Stomach (tissue), 9 donors: Measurements from ENCODE around the gene BCAS1. TPM values are rescaled to one million over a fixed set of nuclear protein-coding genes. Genes with fewer than 3 reads are reported as not detected.

Source experiments
- DNase-seq, 2 donors: peaks; one replicate each; pipeline versions ENCODE4 v3.0.0 to v3.0.0-alpha.2; 2013 to 2019
- H3K27ac ChIP-seq, 5 donors: fragments of 200-600 bp in 4 of 5; sonication (generic) in 4 of 5; one replicate each; pipeline ENCODE4 v1.5.1; 2013 to 2019; ENCODE audit warnings: mild to moderate bottlenecking in 1 of 5, moderate library complexity in 1 of 5
- H3K27me3 ChIP-seq, 3 donors: fragments of 200-600 bp; sonication (generic); one replicate each; pipeline ENCODE4 v1.5.1; 2017 to 2019; ENCODE audit warnings: mixed run types in 1 of 3
- H3K36me3 ChIP-seq, 4 donors: fragments of 200-600 bp; sonication (generic); 1 replicate in 3 of 4; 2 replicates in 1 of 4; pipeline ENCODE4 v1.5.1; 2016 to 2019
- H3K4me1 ChIP-seq, 4 donors: fragments of 200-600 bp; sonication (generic); one replicate each; pipeline ENCODE4 v1.5.1; 2016 to 2019
- H3K4me3 ChIP-seq, 4 donors: fragments of 200-600 bp; sonication (generic) in 3 of 4; one replicate each; pipeline ENCODE4 v1.5.1; 2016 to 2019; ENCODE audit warnings: mild to moderate bottlenecking in 1 of 4
- H3K9me3 ChIP-seq, 4 donors: fragments of 200-600 bp; sonication (generic); one replicate each; pipeline ENCODE4 v1.5.1; 2016 to 2019
- CTCF ChIP-seq, 7 experiments: fragments of 450-650 bp in 4 of 7; fragments of 200-600 bp in 3 of 7; sonication (generic) in 3 of 7; IDR thresholded peaks; one replicate each; pipeline ENCODE4 v1.5.1; 2016 to 2019; ENCODE audit warnings: antibody characterized with exemption in 7 of 7, control low read depth in 2 of 7, mild to moderate bottlenecking in 1 of 7
- EP300 ChIP-seq: sonication (generic); formaldehyde crosslinking; IDR thresholded peaks from one replicate; pipeline ENCODE4 v1.6.1; 2017; ENCODE audit warnings: antibody characterized with exemption
- POLR2A ChIP-seq, 4 donors: fragments of 450-650 bp; IDR thresholded peaks; one replicate each; pipeline ENCODE4 v1.6.1; 2016; ENCODE audit warnings: antibody characterized with exemption in 4 of 4, control low read depth in 2 of 4, mild to moderate bottlenecking in 1 of 4, moderate library complexity in 1 of 4
- POLR2AphosphoS5 ChIP-seq, 3 donors: sonication (generic); formaldehyde crosslinking; IDR thresholded peaks; one replicate each; pipeline ENCODE4 v1.6.1; 2016; ENCODE audit warnings: antibody characterized with exemption in 3 of 3
- whole genome bisulfite sequencing, 5 donors: extraction: QIAGEN DNeasy Blood & Tissue Kit in 3 of 5; methylation state at CpG; one replicate each; pipeline versions ENCODE4 v1.1.5 to v1.1.7; 2013 to 2018; 5-methylcytosine and 5-hydroxymethylcytosine counted together
- intact Hi-C: fragments of 100-400 bp; cut with DNase I; formaldehyde crosslinking; loops from one replicate; pipeline ENCODE4 v1.15.1; 2023; ENCODE audit warnings: low total_unique reads
- polyA plus RNA-seq, 3 donors: library from polyadenylated mRNA; stranded (reverse); fragments of 200-250 nt; gene quantifications; one replicate each; pipeline ENCODE4 v1.2.3, GENCODE V29; 2013
- total RNA-seq, 5 donors: library from RNA; depleted of rRNA; stranded (reverse); fragments of >200 nt; gene quantifications; one replicate each; pipeline versions ENCODE4 v1.1.0 to v1.2.3, GENCODE V29; 2014 to 2016
- donor health status: healthy with polysubstance abuse.
- donor health status: Bipolar disorder and iron deficiency.
- donor health status: healthy.

Gene BCAS1
- total and polyA plus RNA-seq, 8 donors = 6.3 to 145 (median 84.6) TPM

- no peak for DNase-seq
- intact Hi-C loops = no loop called here
- Histone ChIP-seq H3K4me1 (no peaks in the 10 kb centered on the region), H3K36me3 (peaks cover 0 to 15% (median 4%) of the 10 kb centered on the region in 4 donors), H3K9me3 (peaks cover 0 to 16% (median 0%) of the 10 kb centered on the region in 4 donors), H3K4me3 (no peak overlapping the region), H3K27ac (no peak overlapping the region), H3K27me3 (no peaks in the 10 kb centered on the region)
- TF ChIP-seq POLR2A (IDR thresholded peaks at IDR 0.05) = no peak
- no peak for TF ChIP-seq POLR2AphosphoS5 (IDR thresholded peaks at IDR 0.05)
- no peak for TF ChIP-seq EP300
- no peak for TF ChIP-seq CTCF (IDR thresholded peaks at IDR 0.05)
- 93 to 100% (median 95%) methylated on average over 1 of the region's 1 CpG for WGBS, 5 donors
Measured at GRCh38 chr20:54029643-54030042, 40.8 kb downstream of the BCAS1 start.

- Histone ChIP-seq H3K27me3 (no peaks in the 10 kb centered on the region), H3K4me3 (no peak overlapping the region), H3K9me3 (peaks cover 0 to 16% (median 0%) of the 10 kb centered on the region in 4 donors), H3K27ac (no peak overlapping the region), H3K4me1 (no peaks in the 10 kb centered on the region), H3K36me3 (peaks cover 0 to 15% (median 4%) of the 10 kb centered on the region in 4 donors)
- 59 to 80% (median 74%) methylated on average over 5 of the region's 5 CpGs for WGBS, 5 donors
- TF ChIP-seq CTCF (IDR thresholded peaks at IDR 0.05) (no peak), POLR2AphosphoS5 (IDR thresholded peaks at IDR 0.05) (no peak), POLR2A (IDR thresholded peaks at IDR 0.05) (no peak), EP300 (no peak)
- no peak for DNase-seq
- intact Hi-C loops = no loop called here
Measured at GRCh38 chr20:54029176-54029575, 41.2 kb downstream of the BCAS1 start.

GRCh38 chr20:54028276-54029011 is 42.0 kb downstream of the BCAS1 start:
- DNase-seq = no peak
- H3K4me3 ChIP-seq = no peak overlapping the region
- H3K27me3 ChIP-seq = no peaks in the 10 kb centered on the region
- H3K36me3 ChIP-seq = peaks cover 0 to 15% (median 4%) of the 10 kb centered on the region in 4 donors
- intact Hi-C loops = no loop called here
- H3K4me1 ChIP-seq = no peaks in the 10 kb centered on the region
- 77 to 89% (median 83%) methylated on average over 21 to 22 of the region's 22 CpGs for WGBS, 5 donors
- TF ChIP-seq POLR2AphosphoS5 (IDR thresholded peaks at IDR 0.05) = no peak
- no peak for TF ChIP-seq CTCF (IDR thresholded peaks at IDR 0.05)
- TF ChIP-seq POLR2A (IDR thresholded peaks at IDR 0.05) = no peak
- no peak for TF ChIP-seq EP300
- peaks cover 0 to 16% (median 0%) of the 10 kb centered on the region in 4 donors for H3K9me3 ChIP-seq
- no peak overlapping the region for H3K27ac ChIP-seq

GRCh38 chr20:54027704-54028103 is 42.7 kb downstream of the BCAS1 start:
- peaks cover 0 to 13% (median 0%) of the 10 kb centered on the region in 4 donors for H3K9me3 ChIP-seq
- peaks cover 0 to 15% (median 4%) of the 10 kb centered on the region in 4 donors for H3K36me3 ChIP-seq
- intact Hi-C loops = no loop called here
- TF ChIP-seq EP300 (no peak), CTCF (IDR thresholded peaks at IDR 0.05) (no peak), POLR2AphosphoS5 (IDR thresholded peaks at IDR 0.05) (no peak), POLR2A (IDR thresholded peaks at IDR 0.05) (no peak)
- H3K27me3 ChIP-seq = no peaks in the 10 kb centered on the region
- no peak overlapping the region for H3K27ac ChIP-seq
- 71 to 81% (median 77%) methylated on average over 4 of the region's 4 CpGs for WGBS, 5 donors
- no peak overlapping the region for H3K4me3 ChIP-seq
- H3K4me1 ChIP-seq = no peaks in the 10 kb centered on the region
- no peak for DNase-seq
